ENCODE measurements around the gene NR1H2.

NR1H2 gene

DNA sequence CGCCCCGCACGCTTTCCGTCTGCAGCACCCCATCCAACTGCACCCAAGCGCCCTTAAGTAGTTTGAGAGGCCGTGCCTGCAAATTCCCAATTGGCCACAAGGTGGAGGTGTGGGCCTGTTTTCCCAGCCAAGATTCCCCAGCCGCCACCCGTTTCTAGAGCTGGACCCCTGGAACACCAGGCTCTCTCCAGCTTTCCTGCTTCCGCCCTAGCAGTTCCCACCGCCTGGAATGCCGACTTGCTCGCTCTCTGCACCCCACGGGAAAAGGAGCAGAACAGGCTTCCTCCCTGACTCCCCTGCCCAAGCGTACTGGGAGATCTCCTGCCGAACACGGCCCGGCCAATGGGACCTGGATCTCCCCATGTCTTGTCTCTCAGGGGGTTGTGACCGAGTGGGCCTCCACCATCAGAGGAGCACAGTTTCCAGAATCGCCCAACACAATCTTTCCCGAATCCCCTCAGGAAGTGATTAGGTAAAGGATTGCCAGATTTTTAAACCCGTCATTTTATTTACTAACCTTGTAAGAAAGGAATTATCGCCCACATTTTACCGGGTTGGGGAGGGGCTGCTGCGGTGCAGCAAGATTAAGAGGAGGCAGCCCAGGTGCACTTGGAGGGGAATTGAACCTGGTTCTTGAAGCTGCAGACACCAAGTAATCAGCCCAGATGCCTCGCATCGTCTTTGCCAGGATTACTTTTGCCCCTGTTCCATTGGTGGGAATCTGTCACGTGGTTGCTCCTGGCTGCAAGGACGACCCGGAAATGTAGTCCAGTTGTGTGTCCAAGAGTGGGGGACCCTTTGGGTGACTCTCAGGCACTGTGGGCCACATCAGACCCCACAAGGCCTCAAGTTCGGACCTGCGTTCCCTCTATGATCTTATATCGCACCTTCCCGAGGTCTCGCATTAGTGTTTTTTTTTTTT is 7.3 kb upstream of the NR1H2 start:
- peak; percentile 95 for ATAC-seq
- no peak for TF ChIP-seq ISL1 (CRISPR knock-in tag; IDR thresholded peaks at IDR 0.05)
- TF ChIP-seq ZNF565 (CRISPR knock-in tag; conservative IDR thresholded peaks at IDR 0.05; ENCODE audit: low read depth): no peak
- no peak for TF ChIP-seq TSHZ2 (CRISPR knock-in tag; IDR thresholded peaks at IDR 0.05)
- no peak for TF ChIP-seq RARB (CRISPR knock-in tag; IDR thresholded peaks at IDR 0.05)
- no peak for TF ChIP-seq POU6F1 (CRISPR knock-in tag; IDR thresholded peaks at IDR 0.05; ENCODE audit: borderline replicate concordance, low read depth)
- TF ChIP-seq ZFP3 (CRISPR knock-in tag; IDR thresholded peaks at IDR 0.05): no peak
- TF ChIP-seq ARNTL (CRISPR knock-in tag; IDR thresholded peaks at IDR 0.05; ENCODE audit: borderline replicate concordance, low read depth): no peak
- no peak for TF ChIP-seq ZFP30 (CRISPR knock-in tag; IDR thresholded peaks at IDR 0.05)
- TF ChIP-seq ESRRG (CRISPR knock-in tag; IDR thresholded peaks at IDR 0.05): no peak
- TF ChIP-seq ZNF8 (CRISPR knock-in tag; IDR thresholded peaks at IDR 0.05): no peak
- TF ChIP-seq TCF4 (CRISPR knock-in tag; IDR thresholded peaks at IDR 0.05; ENCODE audit: borderline replicate concordance): no peak
- no peak for TF ChIP-seq BACH2 (CRISPR knock-in tag; IDR thresholded peaks at IDR 0.05; ENCODE audit: borderline replicate concordance)
- no peak for TF ChIP-seq ZNF70 (CRISPR knock-in tag; IDR thresholded peaks at IDR 0.05)
- no peak for TF ChIP-seq SNAI2 (CRISPR knock-in tag; IDR thresholded peaks at IDR 0.05)
- TF ChIP-seq ZC3H10 (CRISPR knock-in tag; IDR thresholded peaks at IDR 0.05): no peak
- TF ChIP-seq, protein P1, sequence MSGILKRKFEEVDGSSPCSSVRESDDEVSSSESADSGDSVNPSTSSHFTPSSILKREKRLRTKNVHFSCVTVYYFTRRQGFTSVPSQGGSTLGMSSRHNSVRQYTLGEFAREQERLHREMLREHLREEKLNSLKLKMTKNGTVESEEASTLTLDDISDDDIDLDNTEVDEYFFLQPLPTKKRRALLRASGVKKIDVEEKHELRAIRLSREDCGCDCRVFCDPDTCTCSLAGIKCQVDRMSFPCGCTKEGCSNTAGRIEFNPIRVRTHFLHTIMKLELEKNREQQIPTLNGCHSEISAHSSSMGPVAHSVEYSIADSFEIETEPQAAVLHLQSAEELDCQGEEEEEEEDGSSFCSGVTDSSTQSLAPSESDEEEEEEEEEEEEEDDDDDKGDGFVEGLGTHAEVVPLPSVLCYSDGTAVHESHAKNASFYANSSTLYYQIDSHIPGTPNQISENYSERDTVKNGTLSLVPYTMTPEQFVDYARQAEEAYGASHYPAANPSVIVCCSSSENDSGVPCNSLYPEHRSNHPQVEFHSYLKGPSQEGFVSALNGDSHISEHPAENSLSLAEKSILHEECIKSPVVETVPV (CRISPR knock-in tag; IDR thresholded peaks at IDR 0.05): no peak
- no peak for TF ChIP-seq CSDC2 (CRISPR knock-in tag; IDR thresholded peaks at IDR 0.05)
- TF ChIP-seq TOX (CRISPR knock-in tag; IDR thresholded peaks at IDR 0.05; ENCODE audit: borderline replicate concordance): no peak

GRCh38 chr19:50371914-50372475 is 4.3 kb upstream of the NR1H2 start:
- TF ChIP-seq PATZ1 (CRISPR knock-in tag; IDR thresholded peaks at IDR 0.05; ENCODE audit: borderline replicate concordance) (no peak), OSR1 (CRISPR knock-in tag; IDR thresholded peaks at IDR 0.05) (no peak), ZC3H10 (CRISPR knock-in tag; IDR thresholded peaks at IDR 0.05) (no peak), TCF4 (CRISPR knock-in tag; IDR thresholded peaks at IDR 0.05; ENCODE audit: borderline replicate concordance) (no peak), ZNF70 (CRISPR knock-in tag; IDR thresholded peaks at IDR 0.05) (no peak), RARB (CRISPR knock-in tag; IDR thresholded peaks at IDR 0.05) (no peak), ARNTL (CRISPR knock-in tag; IDR thresholded peaks at IDR 0.05; ENCODE audit: borderline replicate concordance, low read depth) (no peak), ZNF8 (CRISPR knock-in tag; IDR thresholded peaks at IDR 0.05) (no peak), ZFP30 (CRISPR knock-in tag; IDR thresholded peaks at IDR 0.05) (no peak)
- TF ChIP-seq, protein P2, sequence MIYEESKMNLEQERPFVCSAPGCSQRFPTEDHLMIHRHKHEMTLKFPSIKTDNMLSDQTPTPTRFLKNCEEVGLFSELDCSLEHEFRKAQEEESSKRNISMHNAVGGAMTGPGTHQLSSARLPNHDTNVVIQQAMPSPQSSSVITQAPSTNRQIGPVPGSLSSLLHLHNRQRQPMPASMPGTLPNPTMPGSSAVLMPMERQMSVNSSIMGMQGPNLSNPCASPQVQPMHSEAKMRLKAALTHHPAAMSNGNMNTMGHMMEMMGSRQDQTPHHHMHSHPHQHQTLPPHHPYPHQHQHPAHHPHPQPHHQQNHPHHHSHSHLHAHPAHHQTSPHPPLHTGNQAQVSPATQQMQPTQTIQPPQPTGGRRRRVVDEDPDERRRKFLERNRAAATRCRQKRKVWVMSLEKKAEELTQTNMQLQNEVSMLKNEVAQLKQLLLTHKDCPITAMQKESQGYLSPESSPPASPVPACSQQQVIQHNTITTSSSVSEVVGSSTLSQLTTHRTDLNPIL (CRISPR knock-in tag; IDR thresholded peaks at IDR 0.05; ENCODE audit: low read depth): no peak
- ATAC-seq: no peak

Measured in SK-N-SH treated with all-trans-retinoic acid at 6 μM for 48 hours (cell line).